Measurements from ENCODE around the gene TMEM270.
A peak's percentile ranks its signal among the peaks of the same experiment; 100 is the strongest.

The TMEM270 gene

DNA sequence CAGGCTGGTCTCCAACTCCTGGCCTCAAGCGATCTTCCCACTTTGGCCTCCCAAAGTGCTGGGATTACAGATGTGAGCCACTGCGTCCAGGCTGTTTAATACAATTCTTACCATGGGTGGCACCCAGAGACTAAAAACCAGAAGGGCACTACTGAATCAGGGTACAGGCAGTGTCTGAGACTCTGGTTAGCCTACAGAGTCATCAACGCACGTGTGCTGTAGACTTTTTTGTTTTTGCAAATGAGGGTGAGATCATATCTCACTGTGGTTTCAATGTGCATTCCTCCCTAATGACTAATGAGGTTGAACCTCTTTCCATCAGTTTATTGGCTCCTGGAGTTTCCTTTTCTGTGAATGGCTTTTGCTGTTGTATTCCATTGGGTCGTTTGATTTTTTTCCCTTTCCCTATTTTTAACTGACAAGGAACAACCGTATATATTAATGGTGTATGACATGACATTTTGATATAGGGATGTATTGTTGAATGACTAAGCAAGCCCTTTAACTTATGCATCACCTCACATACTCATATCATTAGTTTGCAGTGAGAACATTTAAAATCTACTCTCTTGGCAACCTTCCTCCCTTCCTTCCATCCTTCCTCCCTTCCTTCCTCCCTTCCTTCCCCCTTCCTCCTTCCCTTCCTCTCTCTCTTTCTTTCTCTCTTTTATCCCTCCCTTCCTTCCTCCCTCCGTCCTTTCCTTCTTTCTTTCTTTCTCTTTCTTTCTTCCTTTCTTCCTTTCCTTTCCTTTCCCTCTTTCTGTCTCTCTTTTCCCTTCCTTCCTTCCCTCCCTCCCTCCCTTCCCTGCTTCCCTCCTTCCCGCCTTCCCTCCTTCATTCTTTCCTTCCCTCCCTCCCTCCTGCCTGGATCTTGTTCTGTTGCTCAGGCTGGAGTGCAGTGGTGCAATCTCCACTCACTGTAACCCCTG lies 9.3 kb upstream of the TMEM270 start:
- TF ChIP-seq MYC (IDR thresholded peaks at IDR 0.05; ENCODE audit: low read depth, low read length), result peak; percentile 97
- TF ChIP-seq, protein P1, sequence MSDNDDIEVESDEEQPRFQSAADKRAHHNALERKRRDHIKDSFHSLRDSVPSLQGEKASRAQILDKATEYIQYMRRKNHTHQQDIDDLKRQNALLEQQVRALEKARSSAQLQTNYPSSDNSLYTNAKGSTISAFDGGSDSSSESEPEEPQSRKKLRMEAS (IDR thresholded peaks at IDR 0.05; ENCODE audit: low read depth, low read length), result peak; percentile 99
- no peak for TF ChIP-seq POLR2A (IDR thresholded peaks at IDR 0.05; ENCODE audit: extremely low read depth, insufficient read length)
- H3K4me3 ChIP-seq (ENCODE audit: low read depth, low read length), result no peak overlapping the region

DNA sequence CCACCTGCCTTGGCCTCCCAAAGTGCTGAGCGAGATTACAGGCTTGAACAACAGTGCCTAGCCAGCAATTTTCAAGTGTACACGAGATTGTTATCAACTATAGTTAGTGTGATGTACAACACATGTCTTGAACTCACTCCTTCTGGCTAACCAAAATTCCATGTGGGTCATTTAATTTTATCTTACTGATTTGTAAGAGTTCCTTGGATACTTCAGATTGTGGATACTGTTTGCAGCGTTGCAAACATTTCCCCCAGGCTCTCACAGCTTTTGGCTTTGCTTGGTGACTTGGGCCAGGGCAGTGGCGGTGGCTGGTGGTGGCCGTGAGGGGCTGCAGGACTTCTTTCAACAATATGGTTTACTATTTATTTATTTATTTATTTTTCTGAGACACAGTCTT lies 8.5 kb upstream of the TMEM270 start:
- no peak for TF ChIP-seq POLR2A (IDR thresholded peaks at IDR 0.05; ENCODE audit: extremely low read depth, insufficient read length)
- no peak for TF ChIP-seq MYC (IDR thresholded peaks at IDR 0.05; ENCODE audit: low read depth, low read length)
- TF ChIP-seq, protein P2, sequence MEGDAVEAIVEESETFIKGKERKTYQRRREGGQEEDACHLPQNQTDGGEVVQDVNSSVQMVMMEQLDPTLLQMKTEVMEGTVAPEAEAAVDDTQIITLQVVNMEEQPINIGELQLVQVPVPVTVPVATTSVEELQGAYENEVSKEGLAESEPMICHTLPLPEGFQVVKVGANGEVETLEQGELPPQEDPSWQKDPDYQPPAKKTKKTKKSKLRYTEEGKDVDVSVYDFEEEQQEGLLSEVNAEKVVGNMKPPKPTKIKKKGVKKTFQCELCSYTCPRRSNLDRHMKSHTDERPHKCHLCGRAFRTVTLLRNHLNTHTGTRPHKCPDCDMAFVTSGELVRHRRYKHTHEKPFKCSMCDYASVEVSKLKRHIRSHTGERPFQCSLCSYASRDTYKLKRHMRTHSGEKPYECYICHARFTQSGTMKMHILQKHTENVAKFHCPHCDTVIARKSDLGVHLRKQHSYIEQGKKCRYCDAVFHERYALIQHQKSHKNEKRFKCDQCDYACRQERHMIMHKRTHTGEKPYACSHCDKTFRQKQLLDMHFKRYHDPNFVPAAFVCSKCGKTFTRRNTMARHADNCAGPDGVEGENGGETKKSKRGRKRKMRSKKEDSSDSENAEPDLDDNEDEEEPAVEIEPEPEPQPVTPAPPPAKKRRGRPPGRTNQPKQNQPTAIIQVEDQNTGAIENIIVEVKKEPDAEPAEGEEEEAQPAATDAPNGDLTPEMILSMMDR (IDR thresholded peaks at IDR 0.05; ENCODE audit: low read depth, low read length), result no peak
- TF ChIP-seq, protein P1 (IDR thresholded peaks at IDR 0.05; ENCODE audit: low read depth, low read length), result no peak
- DNase-seq (ENCODE audit: low read depth), result no peak
- no peak overlapping the region for H3K4me3 ChIP-seq (ENCODE audit: low read depth, low read length)

More for the DNA sequence above, 9.3 kb upstream of the TMEM270 start:
- peak; percentile 91 for DNase-seq (ENCODE audit: low read depth)

DNA sequence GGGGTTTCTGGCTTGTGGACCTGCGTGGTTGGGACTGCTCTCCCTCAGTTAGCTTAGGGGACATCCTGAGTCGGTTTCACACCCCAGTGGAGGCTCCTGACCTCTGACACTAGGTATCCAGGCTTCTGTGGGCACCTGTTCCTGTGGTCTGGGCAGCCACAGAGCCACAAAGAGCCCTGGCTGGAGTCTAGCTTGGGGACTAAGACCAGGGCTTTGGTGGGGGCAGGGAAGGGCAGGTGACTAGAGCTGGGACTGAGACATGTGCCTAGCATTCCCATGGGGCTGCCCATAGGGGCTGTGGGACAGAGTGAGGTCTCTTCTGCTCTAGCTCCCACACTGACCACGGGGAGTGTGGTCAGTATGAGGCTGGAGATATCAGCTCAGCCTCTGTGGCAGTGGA lies 4.0 kb upstream of the TMEM270 start:
- no peak for TF ChIP-seq POLR2A (IDR thresholded peaks at IDR 0.05; ENCODE audit: extremely low read depth, insufficient read length)
- TF ChIP-seq MYC (IDR thresholded peaks at IDR 0.05; ENCODE audit: low read depth, low read length), result no peak
- TF ChIP-seq, protein P1 (IDR thresholded peaks at IDR 0.05; ENCODE audit: low read depth, low read length), result no peak
- TF ChIP-seq, protein P2 (IDR thresholded peaks at IDR 0.05; ENCODE audit: low read depth, low read length), result no peak
- DNase-seq (ENCODE audit: low read depth), result no peak

GRCh38 chr7:73858807-73859206 lies 2.2 kb upstream of the TMEM270 start:
- no peak overlapping the region for H3K4me3 ChIP-seq (ENCODE audit: low read depth, low read length)
- DNase-seq (ENCODE audit: low read depth), result peak; percentile 57
- TF ChIP-seq, protein P1 (IDR thresholded peaks at IDR 0.05; ENCODE audit: low read depth, low read length), result no peak
- TF ChIP-seq POLR2A (IDR thresholded peaks at IDR 0.05; ENCODE audit: extremely low read depth, insufficient read length), result no peak
- TF ChIP-seq, protein P2 (IDR thresholded peaks at IDR 0.05; ENCODE audit: low read depth, low read length), result no peak
- no peak for TF ChIP-seq MYC (IDR thresholded peaks at IDR 0.05; ENCODE audit: low read depth, low read length)

More for the DNA sequence above, 4.0 kb upstream of the TMEM270 start:
- H3K4me3 ChIP-seq (ENCODE audit: low read depth, low read length), result no peak overlapping the region

DNA sequence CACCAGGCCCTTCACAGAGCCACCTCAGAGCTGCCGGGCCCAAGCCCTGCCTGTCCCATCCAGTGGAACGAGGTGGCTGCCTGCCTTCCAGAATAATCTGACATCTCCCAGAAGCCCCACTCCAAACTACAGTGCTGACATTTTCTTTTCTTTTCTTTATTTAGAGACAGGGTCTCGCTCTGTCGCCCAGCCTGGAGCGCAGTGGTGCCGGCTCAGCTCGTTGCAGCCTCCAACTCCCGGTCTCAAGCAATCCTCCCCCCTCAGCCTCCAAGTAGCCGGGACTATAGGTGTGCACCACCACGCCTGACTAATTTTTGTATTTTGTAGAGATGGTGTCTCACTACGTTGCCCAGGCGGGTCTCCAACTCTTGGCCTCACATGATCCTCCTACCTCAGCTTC lies 346 bp downstream of the TMEM270 start:
- TF ChIP-seq, protein P2 (IDR thresholded peaks at IDR 0.05; ENCODE audit: low read depth, low read length), result no peak
- TF ChIP-seq POLR2A (IDR thresholded peaks at IDR 0.05; ENCODE audit: extremely low read depth, insufficient read length) (no peak), MYC (IDR thresholded peaks at IDR 0.05; ENCODE audit: low read depth, low read length) (no peak)
- TF ChIP-seq, protein P1 (IDR thresholded peaks at IDR 0.05; ENCODE audit: low read depth, low read length), result no peak
- H3K4me3 ChIP-seq (ENCODE audit: low read depth, low read length), result no peak overlapping the region
- DNase-seq (ENCODE audit: low read depth), result no peak
